CD4-positive, alpha-beta T cell treated with Interferon gamma for 1 hour (primary cell): ENCODE results near the gene ZNF488.

Source experiments
- DNase-seq: peaks from one replicate; pipeline ENCODE4 v3.0.0-alpha.2; 2020

The ZNF488 gene

DNA sequence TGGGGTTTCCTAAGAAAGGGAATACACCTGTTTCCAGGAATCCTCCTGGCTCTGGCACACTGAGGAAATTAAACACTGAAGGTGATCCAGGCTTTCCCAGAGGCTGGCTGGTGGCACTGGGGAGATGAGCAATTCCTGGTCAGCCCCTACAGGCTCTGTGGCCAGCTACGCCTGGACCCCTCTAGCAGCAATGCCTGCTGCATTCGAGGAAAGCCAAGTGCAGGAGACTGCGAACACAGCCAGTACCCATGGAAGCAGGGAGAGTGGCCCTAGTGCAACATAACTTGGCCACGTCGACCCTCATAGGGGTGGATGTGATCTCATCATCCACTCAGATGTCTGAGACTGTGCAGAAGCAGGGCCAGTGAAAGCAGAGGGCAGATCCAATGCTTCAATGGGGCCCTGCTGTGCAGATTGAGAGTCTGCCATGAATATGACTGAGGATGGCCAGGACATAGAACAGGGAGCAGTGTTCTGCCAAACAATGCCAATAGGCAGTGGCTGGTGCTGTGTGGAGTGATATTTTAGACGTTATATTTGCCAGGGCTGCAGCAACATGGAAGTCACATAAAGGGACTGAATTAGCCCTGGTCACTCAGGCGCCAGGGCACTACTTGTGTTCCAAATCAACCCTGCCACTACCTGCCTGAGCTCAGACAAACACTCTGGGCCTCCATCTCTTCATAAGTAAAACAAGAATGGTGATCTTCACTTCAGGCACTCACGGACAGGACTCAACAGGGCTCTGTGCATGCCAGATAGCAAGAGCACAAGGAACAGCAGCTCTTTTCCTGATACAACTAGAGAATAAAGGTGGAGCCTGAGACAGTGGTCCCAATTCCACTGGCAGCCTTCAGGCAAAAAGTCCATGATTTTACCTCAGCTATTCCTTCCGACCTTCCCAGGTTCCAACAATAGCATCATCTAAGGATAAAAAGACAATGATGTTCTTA is 2.4 kb downstream of the ZNF488 start:
- no peak for DNase-seq

DNA sequence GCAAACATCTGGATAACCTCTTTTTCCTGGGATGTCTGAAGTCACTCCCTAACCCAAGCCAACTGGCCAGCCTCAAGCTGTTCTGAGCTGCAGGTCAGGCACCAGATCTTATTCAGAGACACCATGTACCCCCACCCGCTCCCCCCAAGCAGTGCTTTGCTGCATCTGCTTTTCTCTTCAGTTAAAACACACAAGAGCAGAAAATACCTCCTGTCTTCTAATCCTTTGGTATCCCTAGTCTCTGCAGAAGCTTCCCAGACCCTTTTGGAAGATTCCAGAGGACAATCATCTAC is 3.0 kb downstream of the ZNF488 start:
- DNase-seq: no peak

DNA sequence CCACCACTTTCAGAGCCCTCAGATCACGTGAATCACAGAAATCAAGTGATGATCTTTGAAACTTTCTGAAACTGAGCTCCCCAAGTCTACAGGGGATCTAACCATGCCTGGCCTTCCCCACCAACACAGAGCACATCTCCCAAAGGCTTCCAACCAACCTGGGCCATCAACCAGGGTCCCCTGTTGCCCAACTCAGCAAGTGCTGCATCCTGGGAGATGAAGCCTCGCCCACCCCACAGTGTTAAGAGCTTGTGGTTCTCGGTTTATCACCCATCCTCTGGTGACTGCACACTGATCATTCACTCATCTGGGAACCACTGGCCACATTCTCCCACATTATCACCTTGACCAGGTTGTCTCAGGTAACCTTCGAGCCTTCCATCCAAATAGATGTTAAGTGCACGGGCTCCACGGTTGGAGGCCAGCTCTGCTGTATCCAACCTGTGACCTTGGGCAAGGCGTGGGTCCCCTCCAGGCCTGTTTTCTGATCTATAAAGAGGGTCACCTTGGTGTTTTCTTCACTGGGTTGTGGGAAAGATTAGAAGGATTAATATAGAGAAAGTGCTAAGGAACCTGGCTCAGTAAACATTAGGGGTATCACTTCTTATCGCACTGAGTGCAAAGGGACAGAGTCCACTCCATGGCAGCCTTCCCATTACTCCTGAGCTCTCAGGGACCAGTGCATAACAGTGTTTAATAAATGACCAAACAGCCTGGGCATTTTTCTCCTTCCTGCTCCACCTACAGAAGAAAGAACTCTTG is 3.6 kb downstream of the ZNF488 start:
- DNase-seq: no peak

DNA sequence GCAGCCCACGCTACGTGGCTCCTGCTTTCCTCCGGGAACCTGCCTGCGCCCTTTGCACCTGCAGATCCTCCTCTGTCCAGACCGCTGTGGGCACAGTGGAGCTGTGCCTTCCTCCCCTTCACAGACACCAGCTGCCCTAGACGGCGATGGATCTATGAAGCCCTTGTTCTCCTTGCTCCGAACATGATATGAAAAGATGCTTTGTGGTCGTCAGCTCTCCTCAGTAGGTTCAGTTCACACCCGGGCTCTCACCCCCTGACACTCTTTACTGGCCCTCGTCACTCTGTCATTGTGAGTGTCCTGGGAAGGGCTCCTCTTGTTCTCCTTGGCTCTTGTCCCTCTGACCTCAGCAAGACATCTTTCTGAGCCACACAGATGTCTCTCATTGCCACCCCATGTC is 4.2 kb downstream of the ZNF488 start:
- DNase-seq: no peak

DNA sequence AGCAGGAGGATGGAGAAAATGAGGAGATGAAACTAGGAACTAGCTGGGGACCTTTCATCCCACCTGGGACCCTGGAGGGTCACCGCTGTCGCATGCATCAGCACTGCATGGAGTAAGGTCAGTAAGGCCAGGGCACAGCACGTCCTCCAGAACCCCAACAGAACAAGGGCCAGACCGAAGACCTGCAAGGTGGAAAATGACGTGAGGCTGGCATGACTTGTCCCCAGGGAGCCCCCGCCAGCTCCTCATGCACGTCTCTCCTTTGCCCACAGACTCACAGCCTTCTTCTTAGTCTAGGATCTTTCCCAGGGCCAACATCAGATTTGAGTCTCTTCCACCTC is 4.7 kb downstream of the ZNF488 start:
- DNase-seq: no peak

DNA sequence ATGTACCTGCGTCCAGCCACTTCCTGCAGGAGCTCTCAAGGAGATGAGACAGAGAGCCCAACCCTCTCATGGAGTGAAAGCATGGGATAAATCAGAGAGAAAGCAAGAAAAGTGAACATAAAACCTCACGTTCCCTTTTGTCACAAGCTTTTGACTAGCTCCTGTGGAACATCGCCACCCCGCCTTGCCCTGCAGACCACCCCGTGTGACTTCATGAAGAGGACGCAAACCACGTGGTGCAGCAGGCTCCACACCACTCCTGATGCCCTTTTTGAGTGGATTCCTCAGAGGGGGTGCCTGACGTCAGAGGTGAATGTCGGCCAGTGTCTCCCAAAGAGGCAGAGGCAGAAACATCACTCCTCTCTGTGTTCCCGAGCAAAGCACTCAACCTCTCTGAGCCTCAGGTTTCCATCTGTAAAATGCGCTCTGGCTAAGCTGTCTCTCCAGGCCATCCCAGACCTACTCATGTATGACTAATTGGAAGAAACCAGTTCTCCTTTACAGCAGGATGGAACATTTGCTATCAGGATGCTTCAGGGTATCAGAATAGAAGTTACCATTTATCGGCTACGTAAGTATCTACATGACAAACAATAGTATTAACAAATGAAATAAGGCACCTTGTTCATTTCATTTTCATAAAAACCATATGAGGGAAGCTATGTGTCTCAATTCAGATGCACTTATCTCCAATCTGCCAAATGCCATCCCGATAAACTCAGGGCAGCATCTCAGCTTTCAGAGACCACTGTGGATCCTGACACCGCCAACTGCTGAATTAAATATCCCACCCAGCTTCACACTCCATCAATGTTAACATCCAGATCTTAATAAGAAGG is 5.3 kb downstream of the ZNF488 start:
- DNase-seq: no peak

DNA sequence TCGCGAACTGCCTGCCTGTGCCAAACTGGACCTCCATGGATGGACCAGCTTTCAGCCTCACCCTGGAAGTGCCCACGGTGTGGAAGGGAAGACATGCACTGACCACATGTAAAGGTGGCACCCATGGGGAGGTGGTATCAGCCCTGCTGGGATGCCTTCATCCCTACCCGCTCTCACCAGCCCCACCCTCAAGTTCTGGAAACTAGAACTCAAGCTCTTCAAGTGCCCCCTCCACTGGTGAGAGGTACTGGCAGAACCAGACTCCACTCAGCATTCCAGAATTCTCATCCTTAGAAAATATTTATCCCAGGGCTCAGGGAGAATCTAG is 5.9 kb downstream of the ZNF488 start:
- no peak for DNase-seq

DNA sequence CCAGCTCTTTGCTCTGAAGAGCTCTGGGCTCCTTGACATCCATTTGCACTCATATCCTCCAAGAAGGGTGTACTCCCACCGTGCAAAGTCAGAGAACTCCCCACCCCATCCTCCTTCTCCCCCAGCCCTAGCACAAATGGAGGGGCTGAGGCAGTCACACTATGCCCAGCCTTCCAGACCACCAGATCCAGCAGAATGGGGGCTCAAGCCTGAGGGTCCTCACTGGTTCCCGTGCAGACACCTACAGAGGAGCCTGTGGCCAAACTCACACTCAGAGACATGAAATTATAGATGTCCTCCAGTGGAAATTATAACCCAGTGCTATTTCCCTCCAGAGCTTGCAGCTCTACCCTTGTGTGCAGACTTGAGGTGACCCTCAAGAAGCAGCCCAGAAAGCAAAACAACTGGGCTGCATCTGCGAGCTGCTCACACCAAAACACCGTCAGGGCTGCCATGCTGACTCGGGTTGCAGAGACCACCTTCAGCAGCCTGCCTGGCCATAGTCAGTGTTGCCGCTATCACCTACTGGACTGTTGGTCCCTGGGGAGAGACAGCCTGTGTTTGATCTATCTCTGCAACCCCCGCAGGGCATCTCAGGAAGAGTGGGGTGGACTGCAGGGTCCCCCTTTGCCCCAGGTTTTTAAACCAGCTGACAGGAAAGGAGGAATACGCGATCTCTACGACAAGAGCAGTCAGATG is 7.4 kb downstream of the ZNF488 start:
- no peak for DNase-seq

DNA sequence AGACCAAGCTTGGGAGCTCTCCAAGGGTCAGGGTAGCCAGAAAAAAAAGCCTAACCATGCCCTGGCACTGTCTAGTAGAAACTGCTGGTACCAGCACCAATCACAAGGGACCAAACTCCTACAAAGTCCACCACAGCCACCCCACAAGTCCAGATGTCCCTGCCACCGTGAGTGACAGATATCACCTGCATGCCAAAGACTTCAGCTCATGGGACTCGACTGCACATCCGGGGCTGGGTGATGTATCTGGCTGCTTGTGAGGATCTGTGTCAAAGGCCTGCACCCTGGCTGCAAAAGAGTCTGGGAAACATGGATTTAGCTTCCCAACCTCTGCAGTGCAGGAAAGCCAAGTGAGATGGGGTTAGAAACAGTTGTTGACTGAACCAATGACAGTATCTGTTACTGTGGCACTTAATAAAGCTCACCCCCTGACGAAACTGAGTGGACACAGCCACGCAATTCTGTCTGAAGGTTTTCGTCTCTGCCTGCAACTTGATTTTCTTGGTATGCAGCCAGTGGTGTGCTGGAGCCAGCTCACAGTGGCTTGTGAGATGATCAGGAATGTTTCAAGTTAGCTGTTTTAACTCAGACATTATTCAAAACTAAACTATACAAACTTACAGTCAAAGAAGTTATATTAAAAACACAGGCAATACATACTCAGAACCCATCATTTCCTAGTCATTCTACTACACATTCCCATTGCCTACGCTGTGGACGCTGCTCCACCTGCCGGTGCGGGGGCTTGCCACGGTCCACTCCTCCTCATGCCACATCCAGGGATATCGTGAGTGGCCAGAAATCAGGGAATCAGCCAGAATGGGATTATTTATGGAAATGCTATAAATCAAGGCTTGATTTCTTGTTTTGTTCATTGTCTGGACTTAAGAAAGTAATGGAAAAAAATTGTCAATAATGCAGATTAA is 9.2 kb downstream of the ZNF488 start:
- DNase-seq: no peak

DNA sequence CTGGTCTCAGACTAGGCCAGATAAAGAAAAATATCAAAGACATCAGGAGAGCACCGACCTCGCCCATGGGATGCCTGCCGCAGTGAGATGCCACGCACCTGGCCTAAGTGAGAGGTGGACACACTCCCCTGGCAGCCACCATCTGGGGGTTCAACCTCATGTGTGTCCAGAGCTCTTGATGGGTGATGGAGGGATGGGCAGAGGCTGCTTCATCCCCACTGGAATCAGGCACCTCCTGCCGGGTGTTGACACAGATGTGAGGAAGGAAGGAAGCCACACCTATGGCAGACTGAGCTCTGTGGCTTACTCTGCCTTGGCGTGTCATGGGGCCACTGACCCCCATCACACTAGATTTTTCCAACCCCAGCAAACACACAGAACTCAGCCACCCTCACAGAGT is 11.4 kb downstream of the ZNF488 start:
- no peak for DNase-seq

DNA sequence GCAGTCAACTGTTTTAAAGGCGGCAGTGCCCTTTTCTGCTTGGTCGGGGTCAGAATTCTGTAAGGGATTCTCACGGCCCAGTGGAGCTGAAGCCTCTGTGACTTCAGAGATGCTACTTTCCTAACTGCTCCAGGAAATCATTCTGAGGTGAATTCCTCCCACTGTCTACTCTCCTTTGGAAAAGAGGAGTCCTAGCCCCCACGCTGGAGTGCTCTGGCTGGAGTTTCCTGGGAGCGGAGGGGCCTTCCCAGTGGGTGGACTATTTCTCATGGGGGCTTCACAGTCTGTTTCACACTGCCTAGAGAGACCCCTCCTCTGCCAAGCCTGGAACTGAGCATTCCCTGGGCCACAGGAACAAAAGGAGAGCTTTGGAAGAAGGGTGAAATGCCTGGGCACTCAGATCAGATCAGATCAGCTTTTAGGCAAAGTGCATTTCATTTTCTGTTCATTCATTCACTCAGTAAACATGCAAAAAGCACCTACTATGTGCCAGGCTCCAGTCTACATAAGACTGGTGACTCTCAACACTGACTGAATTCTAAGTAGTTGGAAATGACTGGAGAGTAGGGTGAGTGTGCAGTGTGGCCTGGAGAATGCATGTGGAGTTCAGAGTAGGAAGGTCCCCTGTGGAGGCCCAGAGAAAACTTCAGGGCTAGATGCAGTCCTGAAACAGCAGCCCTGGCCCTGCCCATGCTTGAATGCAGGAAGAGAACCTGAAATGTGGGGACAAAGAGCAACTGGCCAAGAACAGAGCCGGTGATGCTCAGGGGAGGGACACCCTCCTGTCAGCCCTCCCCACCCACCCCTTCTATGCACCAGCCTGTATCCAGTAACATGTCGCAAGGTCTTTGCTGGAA is 12.2 kb downstream of the ZNF488 start:
- DNase-seq: no peak

DNA sequence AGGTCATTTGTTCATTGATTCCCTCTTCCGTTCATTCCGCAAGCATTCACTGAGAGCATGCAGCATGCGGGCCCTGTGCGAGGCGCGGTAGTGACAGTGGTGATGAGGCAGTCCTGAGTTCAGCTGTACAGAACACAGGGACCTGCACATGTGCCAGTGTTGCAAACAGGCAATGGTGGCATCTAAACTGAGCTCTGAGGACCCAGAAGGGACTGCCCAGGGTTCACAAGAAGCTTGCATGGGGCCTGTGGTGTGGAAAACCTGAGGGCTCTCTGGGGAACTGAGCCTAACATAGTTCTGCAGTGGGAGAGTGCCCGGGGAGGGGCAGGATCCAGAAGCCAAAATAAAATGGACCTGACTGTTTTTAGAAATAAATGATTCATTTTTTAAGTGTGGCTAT is 13.2 kb downstream of the ZNF488 start:
- no peak for DNase-seq

DNA sequence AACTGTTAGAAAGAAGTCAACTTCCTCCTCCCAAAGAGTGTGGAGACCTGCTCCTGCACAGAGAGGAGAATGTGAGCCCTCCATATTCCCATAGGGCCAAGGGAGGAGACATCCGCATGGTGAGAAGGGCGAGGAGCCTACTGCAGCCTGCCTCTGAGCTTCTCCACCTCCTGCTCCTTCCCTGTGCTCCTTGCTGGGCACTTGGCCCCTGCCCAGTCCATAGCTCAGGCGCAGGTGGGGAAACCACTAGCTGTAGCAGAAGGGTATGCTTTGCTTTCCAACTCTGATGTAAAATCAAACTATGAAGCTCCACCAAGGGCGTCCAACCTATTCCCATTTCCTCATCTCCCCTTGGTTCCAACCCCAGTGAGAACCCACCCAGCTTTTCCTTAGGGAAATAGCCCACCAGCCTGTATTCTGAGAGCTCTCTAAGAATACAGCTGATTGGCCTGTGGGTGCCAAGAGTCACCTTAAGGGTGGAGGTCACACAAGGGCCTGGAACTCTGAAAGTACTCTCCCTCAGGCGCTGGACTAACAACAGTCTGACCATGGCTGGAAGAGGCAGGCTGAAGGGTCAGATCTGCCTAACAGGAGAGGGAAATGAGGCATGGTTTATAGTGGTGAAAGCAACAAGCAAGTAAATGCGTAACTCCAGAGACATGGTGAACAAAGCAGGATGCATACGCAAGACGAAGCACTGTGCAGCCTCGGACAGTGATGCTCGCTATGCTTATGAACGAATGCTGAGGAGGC is 13.9 kb downstream of the ZNF488 start:
- DNase-seq: no peak

DNA sequence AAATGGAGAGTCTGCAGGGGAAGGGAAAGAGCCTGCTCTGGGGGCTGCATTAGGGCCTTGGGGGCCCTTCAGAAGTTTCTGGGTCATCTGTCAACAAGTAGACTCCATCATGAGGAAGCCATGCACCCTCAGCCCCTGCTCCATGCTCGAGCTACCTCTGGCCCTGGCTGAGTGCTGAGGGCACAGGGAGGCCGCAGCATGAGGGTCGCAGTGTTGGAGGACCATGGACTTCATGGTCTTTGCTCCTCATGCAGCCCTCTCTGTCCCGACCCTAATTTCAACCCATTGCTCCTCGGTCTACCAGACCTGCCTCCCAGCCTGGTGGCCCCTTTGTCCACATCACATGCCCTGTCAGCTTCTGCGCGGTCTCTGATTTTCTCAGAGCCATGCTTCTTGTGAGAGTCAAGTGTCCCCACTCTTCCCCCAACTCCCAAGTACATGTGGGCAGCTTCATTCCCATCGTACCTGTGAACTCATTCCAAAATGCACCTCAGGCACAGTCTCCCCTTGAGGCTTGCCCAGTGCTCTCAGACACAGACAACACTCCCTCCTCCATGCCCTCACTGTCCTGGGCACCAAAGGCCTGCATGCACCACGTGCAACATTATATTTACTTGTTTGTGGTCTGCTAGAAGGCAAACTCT is 14.7 kb downstream of the ZNF488 start:
- no peak for DNase-seq

DNA sequence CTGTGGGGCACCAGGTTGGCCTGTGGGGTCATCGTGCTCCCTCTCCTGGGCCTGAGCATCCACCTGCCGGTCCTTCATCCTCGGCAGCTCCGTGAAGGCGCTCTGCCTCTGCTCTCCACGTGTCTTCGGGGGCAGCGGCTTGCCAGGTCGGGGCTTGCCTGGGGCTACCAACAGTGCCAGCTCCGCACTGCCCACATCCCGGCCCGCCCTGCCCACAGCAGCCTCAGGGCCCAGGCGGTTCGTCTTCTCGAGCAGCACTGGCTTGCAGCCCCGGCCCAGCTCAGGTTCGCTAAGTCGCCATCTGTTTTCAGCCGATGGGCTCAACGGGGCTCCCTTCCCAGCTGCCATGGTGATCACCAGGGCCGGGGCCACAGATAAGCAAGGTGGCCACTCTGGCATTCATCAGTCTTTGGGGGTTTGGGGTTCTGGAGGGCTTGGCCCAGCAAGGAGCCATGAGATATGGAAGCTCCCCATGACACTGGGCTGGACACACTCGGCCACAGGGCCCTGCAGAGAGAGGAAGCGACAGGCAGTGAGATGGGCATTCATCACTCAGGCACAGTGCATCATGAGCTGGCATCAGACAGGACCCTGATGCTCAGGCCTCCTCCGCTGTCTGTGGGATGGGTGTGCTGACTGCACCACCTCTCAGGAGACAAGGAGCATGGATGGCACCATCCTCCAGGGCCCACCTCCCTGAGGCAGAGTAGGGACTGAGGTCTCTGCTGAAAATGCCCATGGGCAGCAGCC is 15.5 kb downstream of the ZNF488 start:
- DNase-seq: no peak

DNA sequence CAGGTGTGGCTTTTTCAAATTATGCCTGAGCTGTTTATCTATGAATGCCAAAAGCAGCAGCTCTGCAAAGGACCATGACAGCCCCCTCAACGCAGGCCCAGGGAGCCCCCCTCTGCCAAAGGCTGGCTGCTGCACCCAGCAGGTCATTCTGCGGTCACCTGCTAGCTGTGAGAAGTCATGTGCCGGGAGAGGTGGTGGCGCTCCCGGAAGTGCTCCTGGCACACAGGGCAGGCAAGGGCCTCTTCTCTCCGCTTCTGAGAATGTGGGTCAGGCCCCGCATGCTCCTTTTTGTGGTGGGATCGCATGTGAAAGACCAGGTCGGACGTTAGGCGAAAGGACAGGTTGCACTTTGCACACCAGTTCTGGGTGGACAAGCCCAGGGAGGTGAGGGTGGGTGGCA is 16.4 kb downstream of the ZNF488 start:
- DNase-seq: no peak

DNA sequence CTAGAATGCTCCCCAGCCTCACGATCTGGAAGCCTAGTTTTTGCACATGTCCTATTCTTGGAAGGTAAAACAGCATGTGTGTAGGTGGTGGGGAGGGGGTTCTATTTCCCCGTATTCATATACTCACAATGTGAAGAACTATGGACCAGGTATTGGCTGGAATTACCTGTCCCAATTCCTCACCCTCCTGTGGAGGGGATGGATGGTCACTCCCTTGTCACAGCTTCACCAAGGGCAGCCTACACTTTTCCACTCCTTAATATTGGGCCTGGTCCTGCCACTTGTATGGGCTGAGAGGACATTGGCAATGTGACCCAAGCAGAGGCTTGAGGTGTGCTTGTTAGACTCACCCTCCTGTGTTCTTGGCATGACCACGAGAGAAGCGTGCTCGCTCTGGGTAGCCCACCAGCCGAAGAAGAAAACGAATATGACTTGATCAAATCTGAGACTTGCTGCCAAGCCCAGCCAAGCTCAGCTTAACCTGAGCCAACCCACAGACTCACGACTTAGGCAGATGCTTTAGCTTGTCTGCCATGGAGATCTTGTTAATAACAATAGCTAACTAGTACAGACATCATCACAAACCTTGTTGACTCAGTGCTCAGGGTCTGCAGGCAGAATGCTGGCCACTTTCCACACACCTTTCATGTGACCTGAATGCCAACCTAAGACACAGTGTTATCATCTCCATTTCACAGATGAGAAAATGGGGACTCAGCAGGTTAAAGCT is 17.2 kb downstream of the ZNF488 start:
- no peak for DNase-seq

DNA sequence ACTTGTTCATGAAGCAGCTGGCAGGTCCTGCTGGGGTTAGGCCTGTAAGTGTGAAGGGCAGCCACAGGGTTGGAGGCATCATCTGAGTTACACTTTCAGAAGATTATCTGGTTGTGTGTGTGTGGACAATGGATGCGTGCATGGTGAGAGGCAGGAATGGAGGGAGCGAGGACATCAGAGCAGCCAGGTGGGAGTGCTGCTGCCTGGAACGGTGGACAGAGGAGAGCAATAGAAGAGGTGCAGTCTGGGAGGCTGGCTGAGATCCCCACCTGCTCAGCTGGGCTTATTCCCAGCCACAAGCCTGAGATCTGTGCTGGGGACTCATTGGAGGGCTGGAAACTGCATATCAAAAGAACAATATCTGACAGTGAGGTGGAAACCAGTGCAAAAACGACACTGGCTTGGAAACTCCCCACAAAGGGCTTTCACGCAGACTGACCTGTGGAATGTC is 17.9 kb downstream of the ZNF488 start:
- DNase-seq: no peak
